Measurements from ENCODE around the gene SCAMP5. TPM values are rescaled to one million over a fixed set of nuclear protein-coding genes. Genes with fewer than 3 reads are reported as not detected.

SCAMP5 gene
- total RNA-seq, 4 donors from 2014 or later = 0.47 TPM; not detected in 3

- ATAC-seq (no peak), DNase-seq (no peak)
- no peaks in the 10 kb centered on the region for H3K36me3 ChIP-seq
- peaks cover 12 to 15% of the 10 kb centered on the region in 2 donors for H3K4me1 ChIP-seq
- H3K27me3 ChIP-seq = no peaks in the 10 kb centered on the region
- no peak overlapping the region for H3K4me3 ChIP-seq
- TF ChIP-seq POLR2A (IDR thresholded peaks at IDR 0.05) (no peak), CTCF (IDR thresholded peaks at IDR 0.05 in 4 of 5, conservative IDR thresholded peaks at IDR 0.05 in 1 of 5) (no peak)
- H3K9me3 ChIP-seq = no peaks in the 10 kb centered on the region
- in situ Hi-C loops (cut with MboI; ENCODE audit: low sequenced_read_pairs in 4 of 4) = no loop called here
- H3K27ac ChIP-seq = no peak overlapping the region
- intact Hi-C loops (cut with DNase I; ENCODE audit: low total_unique reads) = no loop called here
Observed at GRCh38 chr15:75037685-75038084, 42.3 kb downstream of the SCAMP5 start.

- Histone ChIP-seq H3K9me3 (no peaks in the 10 kb centered on the region), H3K27ac (no peak overlapping the region), H3K4me1 (peaks cover 17 to 21% of the 10 kb centered on the region in 2 donors), H3K4me3 (no peak overlapping the region), H3K36me3 (no peaks in the 10 kb centered on the region), H3K27me3 (no peaks in the 10 kb centered on the region)
- intact Hi-C loops (cut with DNase I; ENCODE audit: low total_unique reads) = no loop called here
- TF ChIP-seq CTCF (IDR thresholded peaks at IDR 0.05 in 4 of 5, conservative IDR thresholded peaks at IDR 0.05 in 1 of 5) (no peak), POLR2A (IDR thresholded peaks at IDR 0.05) (no peak)
- in situ Hi-C loops (cut with MboI; ENCODE audit: low sequenced_read_pairs in 4 of 4) = no loop called here
- DNase-seq (no peak), ATAC-seq (no peak)
Observed at GRCh38 chr15:75038231-75038630, 42.9 kb downstream of the SCAMP5 start.

- ATAC-seq (peak; percentile 18 to 28), DNase-seq (peak in 1 of 2 donors; percentile 60)
- H3K4me1 ChIP-seq = peaks cover 61 to 64% of the 10 kb centered on the region in 2 donors
- no peaks in the 10 kb centered on the region for H3K27me3 ChIP-seq
- H3K27ac ChIP-seq = peak overlapping the region; percentile 71 to 80 (median 78)
- intact Hi-C loops (cut with DNase I; ENCODE audit: low total_unique reads) (loop anchor here (1.0 kb wide), 2 partner anchors 12 to 161 kb away; no protein-coding TSS in a partner anchor), in situ Hi-C loops (cut with MboI; ENCODE audit: low sequenced_read_pairs in 4 of 4) (no loop called here)
- H3K9me3 ChIP-seq = no peaks in the 10 kb centered on the region
- no peak overlapping the region for H3K4me3 ChIP-seq
- H3K36me3 ChIP-seq = no peaks in the 10 kb centered on the region
- TF ChIP-seq CTCF (IDR thresholded peaks at IDR 0.05 in 4 of 5, conservative IDR thresholded peaks at IDR 0.05 in 1 of 5) (peak in 3 of 5 experiments; percentile 22 to 36 (median 26)), POLR2A (IDR thresholded peaks at IDR 0.05) (no peak)
Observed at GRCh38 chr15:75042730-75043508, 47.6 kb downstream of the SCAMP5 start.

- DNase-seq = peak; percentile 89 to 92
- intact Hi-C loops (cut with DNase I; ENCODE audit: low total_unique reads) = loop anchor here (1.0 kb wide), 2 partner anchors 12 to 161 kb away; no protein-coding TSS in a partner anchor
- H3K36me3 ChIP-seq = no peaks in the 10 kb centered on the region
- peak overlapping the region in 2 of 4 donors; percentile 20 to 28 for H3K4me3 ChIP-seq
- TF ChIP-seq CTCF (IDR thresholded peaks at IDR 0.05 in 4 of 5, conservative IDR thresholded peaks at IDR 0.05 in 1 of 5) (peak in 2 of 5 experiments; percentile 18 to 42), POLR2A (IDR thresholded peaks at IDR 0.05) (peak in 1 of 2 donors; percentile 31)
- ATAC-seq = peak; percentile 86 to 91
- peak overlapping the region; percentile 71 to 80 (median 78) for H3K27ac ChIP-seq
- in situ Hi-C loops (cut with MboI; ENCODE audit: low sequenced_read_pairs in 4 of 4) = no loop called here
- no peaks in the 10 kb centered on the region for H3K27me3 ChIP-seq
- peaks cover 64 to 66% of the 10 kb centered on the region in 2 donors for H3K4me1 ChIP-seq
- no peaks in the 10 kb centered on the region for H3K9me3 ChIP-seq
Observed at GRCh38 chr15:75043509-75044257, 48.3 kb downstream of the SCAMP5 start.
